ENCODE results near the gene WWOX.

GRCh38 chr16:78452025-78452555, 352.6 kb downstream of the WWOX start:
- TF ChIP-seq, protein P1, sequence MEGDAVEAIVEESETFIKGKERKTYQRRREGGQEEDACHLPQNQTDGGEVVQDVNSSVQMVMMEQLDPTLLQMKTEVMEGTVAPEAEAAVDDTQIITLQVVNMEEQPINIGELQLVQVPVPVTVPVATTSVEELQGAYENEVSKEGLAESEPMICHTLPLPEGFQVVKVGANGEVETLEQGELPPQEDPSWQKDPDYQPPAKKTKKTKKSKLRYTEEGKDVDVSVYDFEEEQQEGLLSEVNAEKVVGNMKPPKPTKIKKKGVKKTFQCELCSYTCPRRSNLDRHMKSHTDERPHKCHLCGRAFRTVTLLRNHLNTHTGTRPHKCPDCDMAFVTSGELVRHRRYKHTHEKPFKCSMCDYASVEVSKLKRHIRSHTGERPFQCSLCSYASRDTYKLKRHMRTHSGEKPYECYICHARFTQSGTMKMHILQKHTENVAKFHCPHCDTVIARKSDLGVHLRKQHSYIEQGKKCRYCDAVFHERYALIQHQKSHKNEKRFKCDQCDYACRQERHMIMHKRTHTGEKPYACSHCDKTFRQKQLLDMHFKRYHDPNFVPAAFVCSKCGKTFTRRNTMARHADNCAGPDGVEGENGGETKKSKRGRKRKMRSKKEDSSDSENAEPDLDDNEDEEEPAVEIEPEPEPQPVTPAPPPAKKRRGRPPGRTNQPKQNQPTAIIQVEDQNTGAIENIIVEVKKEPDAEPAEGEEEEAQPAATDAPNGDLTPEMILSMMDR (IDR thresholded peaks at IDR 0.05; ENCODE audit: low read depth, low read length) = no peak
- no peak for TF ChIP-seq MAX (IDR thresholded peaks at IDR 0.05; ENCODE audit: low read depth, low read length)
- TF ChIP-seq POLR2A (IDR thresholded peaks at IDR 0.05; ENCODE audit: extremely low read depth, insufficient read length) = no peak

Data from NB4 (cell line).